Breast epithelium (tissue), 3 donors: ENCODE results near the gene TRIM26.

Experiments used
- CTCF ChIP-seq, 3 donors: fragments of 450-650 bp; IDR thresholded peaks; one replicate each; pipeline ENCODE4 v1.5.1; 2016 to 2017; ENCODE audit warnings: antibody characterized with exemption in 3 of 3, mild to moderate bottlenecking in 3 of 3, moderate library complexity in 3 of 3
- POLR2A ChIP-seq: fragments of 450-650 bp; IDR thresholded peaks from one replicate; pipeline ENCODE4 v1.6.1; 2016; ENCODE audit warnings: antibody characterized with exemption, mild to moderate bottlenecking, moderate library complexity

GRCh38 chr6:30213957-30214656, 901 bp upstream of the TRIM26 start:
- TF ChIP-seq CTCF (IDR thresholded peaks at IDR 0.05) (no peak), POLR2A (peak; percentile 55)
